Gastroesophageal sphincter (tissue), 3 donors: Measurements from ENCODE around the gene TCF4.

ENCODE experiments used
- POLR2A ChIP-seq, 2 donors: fragments of 450-650 bp; IDR thresholded peaks; one replicate each; pipeline ENCODE4 v1.6.1; 2017; ENCODE audit warnings: antibody characterized with exemption in 2 of 2, mild to moderate bottlenecking in 2 of 2, moderate library complexity in 1 of 2
- TF ChIP-seq, protein P1 (sequence below), 4 experiments: fragments of 200-600 bp in 2 of 4; fragments of 450-650 bp in 2 of 4; sonication (generic) in 1 of 4; IDR thresholded peaks; one replicate each; pipeline ENCODE4 v1.5.1; 2017 to 2019; ENCODE audit warnings: antibody characterized with exemption in 4 of 4, mild to moderate bottlenecking in 2 of 4, moderate library complexity in 2 of 4

DNA sequence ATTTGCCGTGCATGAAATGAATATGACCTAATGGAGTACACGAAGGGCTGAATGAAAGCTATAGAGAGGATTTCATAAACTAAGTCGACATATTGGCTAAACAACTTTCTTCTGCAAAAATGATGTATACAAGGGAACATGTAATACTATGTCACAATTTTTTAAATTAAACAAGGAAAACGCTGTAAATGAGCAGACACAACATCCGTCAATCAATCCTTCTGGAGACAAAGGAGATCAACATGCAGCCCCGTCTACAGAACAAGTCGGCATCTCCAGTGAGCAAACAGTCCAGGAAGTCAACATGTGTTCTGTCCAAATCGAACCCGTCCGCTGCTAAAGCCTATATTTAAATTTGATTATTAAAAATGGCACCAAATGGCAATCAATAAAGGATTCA is 180.8 kb downstream of the TCF4 start:
- TF ChIP-seq POLR2A (IDR thresholded peaks at IDR 0.05), result no peak
- TF ChIP-seq, protein P1, sequence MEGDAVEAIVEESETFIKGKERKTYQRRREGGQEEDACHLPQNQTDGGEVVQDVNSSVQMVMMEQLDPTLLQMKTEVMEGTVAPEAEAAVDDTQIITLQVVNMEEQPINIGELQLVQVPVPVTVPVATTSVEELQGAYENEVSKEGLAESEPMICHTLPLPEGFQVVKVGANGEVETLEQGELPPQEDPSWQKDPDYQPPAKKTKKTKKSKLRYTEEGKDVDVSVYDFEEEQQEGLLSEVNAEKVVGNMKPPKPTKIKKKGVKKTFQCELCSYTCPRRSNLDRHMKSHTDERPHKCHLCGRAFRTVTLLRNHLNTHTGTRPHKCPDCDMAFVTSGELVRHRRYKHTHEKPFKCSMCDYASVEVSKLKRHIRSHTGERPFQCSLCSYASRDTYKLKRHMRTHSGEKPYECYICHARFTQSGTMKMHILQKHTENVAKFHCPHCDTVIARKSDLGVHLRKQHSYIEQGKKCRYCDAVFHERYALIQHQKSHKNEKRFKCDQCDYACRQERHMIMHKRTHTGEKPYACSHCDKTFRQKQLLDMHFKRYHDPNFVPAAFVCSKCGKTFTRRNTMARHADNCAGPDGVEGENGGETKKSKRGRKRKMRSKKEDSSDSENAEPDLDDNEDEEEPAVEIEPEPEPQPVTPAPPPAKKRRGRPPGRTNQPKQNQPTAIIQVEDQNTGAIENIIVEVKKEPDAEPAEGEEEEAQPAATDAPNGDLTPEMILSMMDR (IDR thresholded peaks at IDR 0.05), result no peak
